ENCODE data around the gene DHCR24. TPM values are rescaled to one million over a fixed set of nuclear protein-coding genes. Genes with fewer than 3 reads are reported as not detected.

The DHCR24 gene
- total RNA-seq, 1 donor from 2014 or later: 168 TPM

GRCh38 chr1:54837002-54837853 lies 49.8 kb downstream of the DHCR24 start:
- peaks cover 21% of the 10 kb centered on the region for H3K27me3 Mint-ChIP-seq (ENCODE audit: low read depth, unreplicated experiment)
- no peaks in the 10 kb centered on the region for H4K20me1 ChIP-seq (ENCODE audit: insufficient read depth, low read length)
- H3K36me3 Mint-ChIP-seq (ENCODE audit: low read depth, unreplicated experiment): peaks cover 2% of the 10 kb centered on the region
- H3K4me1 ChIP-seq (ENCODE audit: insufficient read depth, low read length): no peaks in the 10 kb centered on the region
- no peak overlapping the region for H3K9ac ChIP-seq (ENCODE audit: low read length)
- H3K27ac Mint-ChIP-seq (ENCODE audit: unreplicated experiment): no peak overlapping the region
- no peaks in the 10 kb centered on the region for H3K27me3 ChIP-seq (ENCODE audit: insufficient read depth, low read length)
- no peak overlapping the region for H3K4me3 ChIP-seq (ENCODE audit: insufficient read depth, low read depth, low read length)
- no peaks in the 10 kb centered on the region for H3K9me3 ChIP-seq (ENCODE audit: insufficient read depth, low read depth, low read length)
- H2AFZ ChIP-seq (ENCODE audit: low read depth, low read length): no peak overlapping the region
- H3K4me2 ChIP-seq (ENCODE audit: low read length): no peak overlapping the region
- TF ChIP-seq, protein P1, sequence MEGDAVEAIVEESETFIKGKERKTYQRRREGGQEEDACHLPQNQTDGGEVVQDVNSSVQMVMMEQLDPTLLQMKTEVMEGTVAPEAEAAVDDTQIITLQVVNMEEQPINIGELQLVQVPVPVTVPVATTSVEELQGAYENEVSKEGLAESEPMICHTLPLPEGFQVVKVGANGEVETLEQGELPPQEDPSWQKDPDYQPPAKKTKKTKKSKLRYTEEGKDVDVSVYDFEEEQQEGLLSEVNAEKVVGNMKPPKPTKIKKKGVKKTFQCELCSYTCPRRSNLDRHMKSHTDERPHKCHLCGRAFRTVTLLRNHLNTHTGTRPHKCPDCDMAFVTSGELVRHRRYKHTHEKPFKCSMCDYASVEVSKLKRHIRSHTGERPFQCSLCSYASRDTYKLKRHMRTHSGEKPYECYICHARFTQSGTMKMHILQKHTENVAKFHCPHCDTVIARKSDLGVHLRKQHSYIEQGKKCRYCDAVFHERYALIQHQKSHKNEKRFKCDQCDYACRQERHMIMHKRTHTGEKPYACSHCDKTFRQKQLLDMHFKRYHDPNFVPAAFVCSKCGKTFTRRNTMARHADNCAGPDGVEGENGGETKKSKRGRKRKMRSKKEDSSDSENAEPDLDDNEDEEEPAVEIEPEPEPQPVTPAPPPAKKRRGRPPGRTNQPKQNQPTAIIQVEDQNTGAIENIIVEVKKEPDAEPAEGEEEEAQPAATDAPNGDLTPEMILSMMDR (IDR thresholded peaks at IDR 0.05; ENCODE audit: insufficient read depth, low read depth, low read length): no peak
- no peak for TF ChIP-seq EZH2 (IDR thresholded peaks at IDR 0.05; ENCODE audit: insufficient read depth, low read length)
- H3K79me2 ChIP-seq (ENCODE audit: insufficient read depth, low read length): no peaks in the 10 kb centered on the region
- no peaks in the 10 kb centered on the region for H3K36me3 ChIP-seq (ENCODE audit: insufficient read depth, low read length)
- peaks cover 2% of the 10 kb centered on the region for H3K9me3 Mint-ChIP-seq (ENCODE audit: unreplicated experiment)
- H3K27ac ChIP-seq (ENCODE audit: low read depth, low read length): no peak overlapping the region
- DNase-seq (ENCODE audit: low read depth) (no peak), FAIRE-seq (no peak)
- H3K4me3 Mint-ChIP-seq (ENCODE audit: unreplicated experiment): no peak overlapping the region
- H3K4me1 Mint-ChIP-seq (ENCODE audit: low read depth, unreplicated experiment): no peaks in the 10 kb centered on the region

GRCh38 chr1:54836594-54836993 lies 50.4 kb downstream of the DHCR24 start:
- Histone ChIP-seq H3K27me3 (ENCODE audit: insufficient read depth, low read length) (no peaks in the 10 kb centered on the region), H3K9ac (ENCODE audit: low read length) (no peak overlapping the region), H3K36me3 (ENCODE audit: insufficient read depth, low read length) (no peaks in the 10 kb centered on the region), H2AFZ (ENCODE audit: low read depth, low read length) (no peak overlapping the region), H4K20me1 (ENCODE audit: insufficient read depth, low read length) (no peaks in the 10 kb centered on the region), H3K27ac (ENCODE audit: low read depth, low read length) (no peak overlapping the region), H3K4me2 (ENCODE audit: low read length) (no peak overlapping the region), H3K79me2 (ENCODE audit: insufficient read depth, low read length) (no peaks in the 10 kb centered on the region), H3K4me3 (ENCODE audit: insufficient read depth, low read depth, low read length) (no peak overlapping the region), H3K9me3 (ENCODE audit: insufficient read depth, low read depth, low read length) (no peaks in the 10 kb centered on the region), H3K4me1 (ENCODE audit: insufficient read depth, low read length) (no peaks in the 10 kb centered on the region)
- H3K4me1 Mint-ChIP-seq (ENCODE audit: low read depth, unreplicated experiment): no peaks in the 10 kb centered on the region
- peaks cover 4% of the 10 kb centered on the region for H3K9me3 Mint-ChIP-seq (ENCODE audit: unreplicated experiment)
- TF ChIP-seq, protein P1 (IDR thresholded peaks at IDR 0.05; ENCODE audit: insufficient read depth, low read depth, low read length): no peak
- TF ChIP-seq EZH2 (IDR thresholded peaks at IDR 0.05; ENCODE audit: insufficient read depth, low read length): no peak
- H3K4me3 Mint-ChIP-seq (ENCODE audit: unreplicated experiment): no peak overlapping the region
- DNase-seq (ENCODE audit: low read depth) (no peak), FAIRE-seq (no peak)
- no peak overlapping the region for H3K27ac Mint-ChIP-seq (ENCODE audit: unreplicated experiment)
- peaks cover 21% of the 10 kb centered on the region for H3K27me3 Mint-ChIP-seq (ENCODE audit: low read depth, unreplicated experiment)
- H3K36me3 Mint-ChIP-seq (ENCODE audit: low read depth, unreplicated experiment): no peaks in the 10 kb centered on the region

GRCh38 chr1:54835970-54836369 lies 51.0 kb downstream of the DHCR24 start:
- Histone ChIP-seq H3K9me3 (ENCODE audit: insufficient read depth, low read depth, low read length) (no peaks in the 10 kb centered on the region), H3K36me3 (ENCODE audit: insufficient read depth, low read length) (no peaks in the 10 kb centered on the region), H3K9ac (ENCODE audit: low read length) (no peak overlapping the region), H3K4me3 (ENCODE audit: insufficient read depth, low read depth, low read length) (no peak overlapping the region), H3K4me1 (ENCODE audit: insufficient read depth, low read length) (no peaks in the 10 kb centered on the region), H4K20me1 (ENCODE audit: insufficient read depth, low read length) (no peaks in the 10 kb centered on the region), H3K27ac (ENCODE audit: low read depth, low read length) (no peak overlapping the region), H3K27me3 (ENCODE audit: insufficient read depth, low read length) (no peaks in the 10 kb centered on the region), H2AFZ (ENCODE audit: low read depth, low read length) (no peak overlapping the region), H3K4me2 (ENCODE audit: low read length) (no peak overlapping the region), H3K79me2 (ENCODE audit: insufficient read depth, low read length) (no peaks in the 10 kb centered on the region)
- no peaks in the 10 kb centered on the region for H3K36me3 Mint-ChIP-seq (ENCODE audit: low read depth, unreplicated experiment)
- H3K9me3 Mint-ChIP-seq (ENCODE audit: unreplicated experiment): peaks cover 6% of the 10 kb centered on the region
- no peak overlapping the region for H3K4me3 Mint-ChIP-seq (ENCODE audit: unreplicated experiment)
- no peak overlapping the region for H3K27ac Mint-ChIP-seq (ENCODE audit: unreplicated experiment)
- H3K4me1 Mint-ChIP-seq (ENCODE audit: low read depth, unreplicated experiment): no peaks in the 10 kb centered on the region
- peaks cover 21% of the 10 kb centered on the region for H3K27me3 Mint-ChIP-seq (ENCODE audit: low read depth, unreplicated experiment)
- TF ChIP-seq, protein P1 (IDR thresholded peaks at IDR 0.05; ENCODE audit: insufficient read depth, low read depth, low read length): no peak
- TF ChIP-seq EZH2 (IDR thresholded peaks at IDR 0.05; ENCODE audit: insufficient read depth, low read length): no peak
- DNase-seq (ENCODE audit: low read depth): no peak
- no peak for FAIRE-seq

Measured in astrocyte (in vitro differentiated cells and primary cell).